Measurements from ENCODE around the gene HSPA2.

HSPA2 gene

DNA sequence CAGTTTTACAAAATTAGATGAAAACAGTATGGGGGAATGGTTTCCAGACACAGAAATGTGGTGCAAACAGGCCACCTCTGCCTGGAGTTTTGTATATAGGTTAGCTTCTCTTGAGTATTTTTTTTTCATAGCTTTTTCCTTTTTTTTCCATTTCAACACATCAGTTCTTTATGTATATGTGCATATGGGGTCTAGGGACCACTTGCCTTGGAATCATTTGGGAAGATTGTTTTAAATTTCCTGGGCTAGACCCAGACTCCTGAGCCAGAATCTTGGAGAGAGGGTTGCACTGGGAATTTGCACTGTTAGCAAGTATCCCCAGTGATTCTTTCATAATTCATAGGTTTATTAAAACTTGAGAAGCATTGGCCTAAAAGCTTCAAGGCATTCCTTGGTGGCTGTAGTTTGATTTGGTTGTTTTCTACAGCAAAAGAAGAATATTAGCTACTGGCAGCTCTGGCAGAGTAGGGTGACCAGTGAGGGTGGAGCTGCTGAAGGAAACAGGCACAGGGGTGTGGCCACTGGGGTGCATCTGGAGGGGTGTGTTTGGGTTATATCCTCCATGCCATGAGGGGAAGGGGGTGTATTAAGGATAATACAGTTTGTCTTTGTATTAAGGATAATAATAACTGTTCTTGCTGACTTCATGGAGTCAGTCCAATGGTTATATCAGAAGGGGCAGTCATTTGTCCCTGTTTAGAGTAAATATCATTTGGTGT lies 32.0 kb downstream of the HSPA2 start:
- Mint-ChIP-seq H3K27ac (no peak overlapping the region), H3K4me3 (no peak overlapping the region), H3K36me3 (ENCODE audit: low read depth) (no peaks in the 10 kb centered on the region), H3K9me3 (no peaks in the 10 kb centered on the region), H3K4me1 (peaks cover 27% of the 10 kb centered on the region), H3K27me3 (ENCODE audit: low read depth, poor library complexity) (peaks cover 3% of the 10 kb centered on the region)
- TF ChIP-seq, protein P1, sequence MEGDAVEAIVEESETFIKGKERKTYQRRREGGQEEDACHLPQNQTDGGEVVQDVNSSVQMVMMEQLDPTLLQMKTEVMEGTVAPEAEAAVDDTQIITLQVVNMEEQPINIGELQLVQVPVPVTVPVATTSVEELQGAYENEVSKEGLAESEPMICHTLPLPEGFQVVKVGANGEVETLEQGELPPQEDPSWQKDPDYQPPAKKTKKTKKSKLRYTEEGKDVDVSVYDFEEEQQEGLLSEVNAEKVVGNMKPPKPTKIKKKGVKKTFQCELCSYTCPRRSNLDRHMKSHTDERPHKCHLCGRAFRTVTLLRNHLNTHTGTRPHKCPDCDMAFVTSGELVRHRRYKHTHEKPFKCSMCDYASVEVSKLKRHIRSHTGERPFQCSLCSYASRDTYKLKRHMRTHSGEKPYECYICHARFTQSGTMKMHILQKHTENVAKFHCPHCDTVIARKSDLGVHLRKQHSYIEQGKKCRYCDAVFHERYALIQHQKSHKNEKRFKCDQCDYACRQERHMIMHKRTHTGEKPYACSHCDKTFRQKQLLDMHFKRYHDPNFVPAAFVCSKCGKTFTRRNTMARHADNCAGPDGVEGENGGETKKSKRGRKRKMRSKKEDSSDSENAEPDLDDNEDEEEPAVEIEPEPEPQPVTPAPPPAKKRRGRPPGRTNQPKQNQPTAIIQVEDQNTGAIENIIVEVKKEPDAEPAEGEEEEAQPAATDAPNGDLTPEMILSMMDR (IDR thresholded peaks at IDR 0.05), result no peak
- no peak for DNase-seq

DNA sequence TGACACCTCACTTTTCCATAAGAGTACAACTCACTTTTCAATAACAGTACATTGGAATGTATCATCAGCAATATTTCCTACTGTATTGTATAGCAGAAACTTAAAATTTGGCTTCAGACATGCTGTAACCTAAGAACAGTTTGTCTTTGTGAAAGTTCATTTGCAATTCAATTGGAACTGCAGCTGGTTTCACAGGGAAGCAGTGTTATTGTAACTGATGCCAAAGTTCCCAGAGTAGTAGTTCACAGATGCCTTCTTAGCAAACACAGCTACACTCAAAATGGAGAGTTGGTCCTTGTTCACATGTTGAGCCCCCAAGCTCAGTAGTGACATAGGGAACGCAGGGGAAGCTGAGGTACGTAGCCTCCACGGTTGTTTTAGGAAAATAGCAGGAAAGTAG lies 32.6 kb downstream of the HSPA2 start:
- Mint-ChIP-seq H3K36me3 (ENCODE audit: low read depth) (no peaks in the 10 kb centered on the region), H3K9me3 (no peaks in the 10 kb centered on the region), H3K27ac (no peak overlapping the region), H3K4me3 (no peak overlapping the region), H3K27me3 (ENCODE audit: low read depth, poor library complexity) (peaks cover 3% of the 10 kb centered on the region), H3K4me1 (peaks cover 28% of the 10 kb centered on the region)
- TF ChIP-seq, protein P1 (IDR thresholded peaks at IDR 0.05), result no peak
- DNase-seq, result no peak

DNA sequence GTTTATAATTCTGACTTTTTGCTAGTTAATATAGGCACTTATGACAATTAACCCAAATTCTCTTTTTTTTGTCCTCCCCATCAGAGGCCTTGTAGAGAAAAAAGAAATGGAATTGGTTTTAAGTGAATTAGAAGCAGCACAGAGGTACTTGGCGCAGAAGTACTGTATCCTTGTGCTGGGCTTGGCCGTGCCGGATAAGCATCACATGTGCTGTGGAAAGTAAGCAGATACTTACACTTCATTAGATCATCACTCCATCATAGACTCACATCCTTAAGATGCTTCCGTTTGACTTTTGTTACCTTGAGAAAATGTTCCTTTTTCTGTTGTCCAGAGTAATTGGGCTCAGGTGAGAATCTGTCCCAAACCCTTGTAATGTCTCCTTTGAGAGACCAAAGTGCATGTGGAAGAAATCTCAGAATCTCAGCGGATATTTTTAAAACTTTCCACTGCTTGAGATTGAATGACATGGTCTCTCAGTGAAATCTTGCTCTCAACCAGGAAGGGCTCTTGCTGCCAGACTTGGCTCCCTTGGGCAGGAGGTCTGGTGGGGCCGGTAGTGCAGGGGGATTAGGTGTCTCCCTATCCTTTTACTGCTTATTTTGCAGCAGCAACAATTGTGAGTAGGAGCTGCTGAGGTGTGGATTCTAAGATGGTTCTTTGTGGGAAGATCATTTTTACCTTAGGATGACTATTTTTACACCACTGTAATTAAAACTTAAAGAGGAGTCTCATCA lies 34.0 kb downstream of the HSPA2 start:
- DNase-seq, result no peak
- H3K4me3 Mint-ChIP-seq, result no peak overlapping the region
- peaks cover 16% of the 10 kb centered on the region for H3K4me1 Mint-ChIP-seq
- no peaks in the 10 kb centered on the region for H3K9me3 Mint-ChIP-seq
- TF ChIP-seq, protein P1 (IDR thresholded peaks at IDR 0.05), result no peak
- H3K27me3 Mint-ChIP-seq (ENCODE audit: low read depth, poor library complexity), result peaks cover 8% of the 10 kb centered on the region
- H3K27ac Mint-ChIP-seq, result no peak overlapping the region
- H3K36me3 Mint-ChIP-seq (ENCODE audit: low read depth), result no peaks in the 10 kb centered on the region

DNA sequence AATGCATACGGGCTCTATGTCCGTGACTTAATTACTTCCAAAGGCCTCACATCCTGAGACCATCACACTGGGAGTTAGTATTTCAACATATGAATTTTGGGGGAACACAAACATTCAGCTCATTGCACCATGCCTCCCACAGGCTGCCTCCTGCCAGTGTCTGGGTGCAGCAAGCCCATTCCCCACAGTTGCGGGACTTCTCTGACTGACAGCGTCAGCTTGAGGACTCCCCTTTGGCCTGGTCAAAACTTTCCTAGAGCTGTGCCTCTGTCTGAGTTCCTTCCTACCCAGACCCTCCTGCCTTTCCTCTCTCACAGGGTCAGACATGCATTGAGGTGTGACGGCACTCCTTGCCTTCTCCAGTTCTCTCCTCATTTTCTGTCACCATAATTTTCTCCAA lies 36.7 kb downstream of the HSPA2 start:
- TF ChIP-seq, protein P1 (IDR thresholded peaks at IDR 0.05), result no peak
- peaks cover 8% of the 10 kb centered on the region for H3K27me3 Mint-ChIP-seq (ENCODE audit: low read depth, poor library complexity)
- no peaks in the 10 kb centered on the region for H3K36me3 Mint-ChIP-seq (ENCODE audit: low read depth)
- no peak overlapping the region for H3K4me3 Mint-ChIP-seq
- DNase-seq, result no peak
- peak overlapping the region; percentile 10 for H3K27ac Mint-ChIP-seq
- no peaks in the 10 kb centered on the region for H3K9me3 Mint-ChIP-seq
- H3K4me1 Mint-ChIP-seq, result peaks cover 35% of the 10 kb centered on the region

DNA sequence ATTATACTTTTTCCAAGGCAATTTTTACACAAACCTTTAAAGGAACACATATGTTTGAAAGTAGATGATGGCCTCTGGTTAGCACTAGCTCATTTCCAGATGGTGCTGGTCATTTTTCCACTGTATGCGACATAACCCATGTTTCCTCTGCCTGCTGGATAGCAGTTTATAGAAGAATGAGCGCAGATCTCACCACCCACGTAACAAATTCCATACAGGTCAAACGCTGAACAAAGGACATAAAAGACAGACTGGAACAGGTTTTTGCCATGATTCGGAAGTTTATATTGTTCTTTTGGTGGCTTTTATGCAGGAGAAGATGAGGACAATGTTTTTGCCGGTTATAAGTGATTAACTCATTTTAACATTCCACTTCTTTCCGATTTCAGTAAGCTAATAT lies 39.9 kb downstream of the HSPA2 start:
- Mint-ChIP-seq H3K4me1 (peaks cover 32% of the 10 kb centered on the region), H3K27me3 (ENCODE audit: low read depth, poor library complexity) (peaks cover 8% of the 10 kb centered on the region), H3K4me3 (no peak overlapping the region), H3K27ac (no peak overlapping the region), H3K9me3 (no peaks in the 10 kb centered on the region), H3K36me3 (ENCODE audit: low read depth) (no peaks in the 10 kb centered on the region)
- no peak for DNase-seq
- TF ChIP-seq, protein P1 (IDR thresholded peaks at IDR 0.05), result no peak

Measured in nephron progenitor cell (in vitro differentiated cells).